IPS-NIHi7 (cell line): ENCODE results near the gene FMNL1.

ENCODE experiments used
- DNase-seq: peaks from one replicate; pipeline ENCODE4 v3.0.0; 2012; ENCODE audit warnings: mixed read lengths; ENCODE audit errors: extremely low spot score

Gene FMNL1

DNA sequence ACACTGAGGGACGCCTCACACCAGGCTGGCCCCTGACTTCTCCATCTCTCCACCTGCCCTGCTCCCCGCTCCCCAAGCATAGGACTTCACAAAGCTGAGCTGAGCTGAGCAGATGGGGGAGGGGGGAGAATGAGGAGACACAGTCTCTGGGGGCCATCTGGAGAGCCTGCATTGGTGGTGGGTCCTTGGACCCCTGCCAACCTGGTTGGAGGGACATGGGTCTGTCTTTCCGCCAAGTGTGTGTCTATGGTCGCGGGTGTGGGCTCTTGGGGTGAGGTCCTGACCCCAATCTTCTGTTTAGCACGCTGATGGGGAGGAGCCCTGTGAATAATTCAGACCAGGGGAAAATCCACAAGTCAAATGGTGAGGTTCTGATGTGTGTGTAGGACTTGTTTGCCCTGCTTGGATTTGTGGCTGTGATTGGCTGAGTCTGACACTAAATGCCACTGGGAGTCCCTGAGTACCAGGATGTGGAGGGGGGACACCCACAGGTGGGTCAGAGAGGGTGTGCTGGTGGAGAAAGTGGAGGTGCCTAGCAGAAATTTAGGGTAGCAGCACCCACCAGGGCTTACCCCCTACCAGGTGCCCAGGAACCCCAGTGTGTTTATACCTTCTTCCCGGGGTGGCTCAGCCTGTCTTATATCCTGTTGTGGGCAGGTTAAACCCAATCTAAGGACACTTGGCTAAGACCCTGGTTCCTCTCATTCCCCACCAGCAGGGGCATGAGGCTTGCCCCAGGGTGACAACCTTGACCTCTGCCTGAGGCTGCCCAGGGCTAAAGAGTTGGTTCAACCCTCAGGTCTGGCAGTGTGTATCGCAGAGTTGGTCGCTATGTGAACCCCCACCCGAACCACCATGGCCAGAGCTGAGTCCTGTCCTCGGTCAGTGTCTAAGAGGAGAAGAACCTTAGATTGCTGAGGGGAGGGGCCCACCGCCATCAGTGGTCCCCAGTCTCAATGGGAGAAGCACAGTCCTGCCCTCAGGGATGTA, 2.1 kb downstream of the FMNL1 start:
- DNase-seq = no peak

- no peak for DNase-seq
These were observed 3.0 kb downstream of the FMNL1 start for GRCh38 chr17:45224671-45225050.

GRCh38 chr17:45225051-45225700, 3.5 kb downstream of the FMNL1 start:
- no peak for DNase-seq

- no peak for DNase-seq
These were observed 4.4 kb downstream of the FMNL1 start for GRCh38 chr17:45225964-45226530.

- no peak for DNase-seq
These were observed 4.9 kb downstream of the FMNL1 start for GRCh38 chr17:45226576-45226975.

GRCh38 chr17:45227101-45227925, 5.6 kb downstream of the FMNL1 start:
- DNase-seq = no peak

GRCh38 chr17:45227926-45228762, 6.5 kb downstream of the FMNL1 start:
- no peak for DNase-seq

GRCh38 chr17:45228763-45229539, 7.3 kb downstream of the FMNL1 start:
- DNase-seq = peak; percentile 80

DNA sequence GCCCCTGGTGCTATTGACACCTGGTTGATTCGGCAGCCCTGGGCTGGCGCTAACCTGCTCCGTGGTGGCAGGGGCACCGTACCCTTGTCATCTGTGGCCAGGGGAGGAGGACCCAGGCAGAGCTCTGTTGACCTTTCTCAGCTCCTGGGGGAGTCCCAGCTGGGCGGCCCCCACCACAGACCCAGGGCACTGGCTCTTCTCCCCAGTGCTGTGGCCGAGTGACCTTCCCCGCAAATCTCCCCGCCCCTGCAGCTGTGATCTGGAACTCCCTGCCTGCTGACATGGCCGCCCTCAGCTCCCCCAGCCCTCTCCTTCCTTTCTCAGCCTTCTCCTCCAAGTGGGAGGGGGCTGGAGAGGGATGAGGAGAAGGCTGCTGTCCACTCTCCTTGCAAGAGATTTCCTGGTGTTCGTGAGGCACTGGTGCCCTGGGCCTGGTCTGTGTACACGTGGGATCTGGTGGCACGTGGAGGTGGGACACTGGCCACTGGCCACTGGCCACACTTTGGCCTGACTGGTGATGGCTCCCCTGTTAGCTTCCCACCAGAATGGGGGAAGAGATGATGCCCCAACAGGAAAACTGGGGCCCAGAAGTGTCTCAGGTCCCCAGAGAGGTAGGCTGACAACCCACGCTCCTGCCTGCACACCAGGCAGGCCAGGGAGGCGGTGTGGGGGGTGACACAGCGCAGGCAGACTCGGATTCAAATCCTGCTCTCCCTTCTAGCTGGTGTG, 8.2 kb downstream of the FMNL1 start:
- no peak for DNase-seq

DNA sequence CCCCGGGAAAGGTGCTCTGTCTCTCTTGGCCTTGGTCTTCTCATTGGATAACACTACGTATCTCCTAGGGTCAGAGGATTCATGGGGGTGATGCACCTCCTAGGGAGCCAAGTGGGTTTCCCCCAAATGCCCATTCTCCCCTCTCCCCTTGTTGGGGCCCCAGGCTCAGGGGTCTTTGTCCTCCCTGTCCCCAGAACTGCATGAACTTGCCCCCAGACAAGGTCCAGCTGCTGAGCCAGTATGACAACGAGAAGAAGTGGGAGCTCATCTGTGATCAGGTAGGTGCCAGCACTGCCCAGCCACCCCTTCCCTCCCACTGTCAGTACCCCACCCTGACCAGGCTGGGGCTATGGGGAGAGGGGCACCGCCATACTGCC, 8.7 kb downstream of the FMNL1 start:
- DNase-seq = no peak

- no peak for DNase-seq
These were observed 9.2 kb downstream of the FMNL1 start for GRCh38 chr17:45230787-45231480.

GRCh38 chr17:45231481-45232116, 9.9 kb downstream of the FMNL1 start:
- peak; percentile 82 for DNase-seq

DNA sequence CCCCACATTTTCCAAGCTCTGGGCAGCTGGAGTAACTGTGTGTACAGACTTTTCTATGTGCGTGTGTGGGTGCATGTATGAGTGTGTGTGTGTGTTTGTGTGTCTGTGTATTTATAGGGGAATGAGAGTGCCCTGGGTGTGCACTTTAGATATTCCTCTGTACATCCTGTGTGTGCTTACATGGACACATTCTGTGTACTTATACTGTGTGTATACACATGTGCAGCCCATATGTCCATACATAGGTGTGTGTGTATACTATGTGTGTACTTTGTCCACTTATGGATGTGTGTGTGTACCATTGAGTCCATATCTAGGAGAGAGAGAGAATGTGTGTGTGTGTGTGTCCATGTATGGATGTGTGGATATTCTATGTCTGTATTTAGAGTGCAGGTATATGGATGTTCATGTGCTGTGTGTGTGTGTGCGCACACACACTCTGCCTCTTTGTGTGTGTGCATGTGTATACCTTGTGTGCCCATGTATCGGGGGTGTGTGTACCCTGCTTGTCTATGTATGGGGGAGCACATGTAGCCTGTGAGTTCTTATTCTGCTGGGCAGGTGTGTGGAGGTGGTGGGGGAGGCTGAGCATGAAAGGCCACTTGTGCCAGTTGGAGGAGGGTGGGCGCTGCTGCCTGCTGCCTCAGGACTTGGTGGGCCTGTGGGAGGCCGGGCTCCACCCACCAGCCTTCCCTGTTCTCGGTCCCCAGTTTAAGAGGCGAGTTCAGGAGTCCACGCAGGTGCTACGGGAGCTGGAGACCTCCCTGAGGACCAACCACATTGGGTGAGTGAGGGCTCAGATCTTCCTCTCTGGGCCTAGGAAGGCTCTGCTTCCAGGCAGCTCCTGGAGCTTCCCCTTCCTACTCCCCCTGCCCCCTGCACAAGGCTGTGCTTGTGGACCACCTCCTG, 11.1 kb downstream of the FMNL1 start:
- DNase-seq = no peak

DNA sequence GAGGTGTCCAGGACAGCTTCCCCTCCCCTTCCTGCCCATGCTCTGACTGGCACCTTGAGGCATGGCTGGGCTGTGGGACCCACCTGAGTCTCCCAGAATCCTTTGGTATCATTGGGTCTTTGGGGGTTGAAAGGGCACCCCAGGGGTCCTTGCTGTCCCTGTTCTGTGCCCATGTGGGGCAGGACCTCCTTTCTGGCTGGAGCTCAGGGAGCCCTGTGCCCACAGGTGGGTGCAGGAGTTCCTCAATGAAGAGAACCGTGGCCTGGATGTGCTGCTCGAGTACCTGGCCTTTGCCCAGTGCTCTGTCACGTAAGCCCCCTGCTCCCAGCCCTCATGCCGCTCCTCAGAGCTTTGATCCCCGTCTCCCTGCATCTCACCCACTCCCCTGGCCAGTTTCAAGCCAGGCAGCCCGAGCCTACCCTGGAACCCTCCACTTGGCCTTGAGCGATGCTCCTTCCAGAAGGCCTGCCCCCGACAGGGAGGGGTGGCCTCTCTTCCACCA, 11.8 kb downstream of the FMNL1 start:
- DNase-seq = no peak

GRCh38 chr17:45234641-45235415, 13.1 kb downstream of the FMNL1 start:
- DNase-seq = peak; percentile 88
